Coronary artery (tissue), 2 donors: Measurements from ENCODE around the gene MAP3K4.
"Not testable (repeated sequence)": the region's sequence is repeated elsewhere in the genome, so short reads cannot be mapped to it uniquely, and the experiment has no call there.

Experiments used
- DNase-seq: peaks from one replicate; pipeline ENCODE4 v3.0.0-alpha.2; 2017; ENCODE audit warnings: low spot score
- H3K27ac ChIP-seq, 2 donors: fragments of 200-600 bp; sonication (generic); one replicate each; pipeline ENCODE4 v1.5.1; 2016 to 2019
- H3K4me3 ChIP-seq: fragments of 200-600 bp; sonication (generic); 2 replicates; pipeline ENCODE4 v1.5.1; 2016; ENCODE audit warnings: mild to moderate bottlenecking, moderate library complexity
- TF ChIP-seq, protein P1 (sequence below): fragments of 200-600 bp; sonication (generic); IDR thresholded peaks from one replicate; pipeline ENCODE4 v1.5.1; 2019; ENCODE audit warnings: antibody characterized with exemption

The MAP3K4 gene

DNA sequence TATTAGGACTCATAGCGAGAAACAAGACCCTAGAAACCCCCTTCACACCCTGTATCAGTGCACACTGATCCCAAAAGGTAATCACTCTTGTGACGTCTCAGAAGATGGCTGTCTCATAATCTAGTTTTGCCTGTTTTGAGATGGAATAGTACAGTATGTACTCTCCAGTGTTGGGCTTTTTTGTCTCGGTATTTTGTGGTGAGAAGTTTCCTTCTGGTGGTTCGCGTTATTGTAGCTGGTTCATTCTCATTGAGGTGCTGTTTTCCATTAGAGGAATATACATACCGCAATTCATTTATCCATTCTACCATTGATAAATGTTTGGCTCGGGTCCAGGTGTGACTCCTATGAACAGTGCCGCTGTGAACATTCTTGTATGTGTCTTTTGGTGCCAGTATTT is 27.9 kb upstream of the MAP3K4 start:
- DNase-seq = no peak
- H3K4me3 ChIP-seq = no peak overlapping the region
- TF ChIP-seq, protein P1, sequence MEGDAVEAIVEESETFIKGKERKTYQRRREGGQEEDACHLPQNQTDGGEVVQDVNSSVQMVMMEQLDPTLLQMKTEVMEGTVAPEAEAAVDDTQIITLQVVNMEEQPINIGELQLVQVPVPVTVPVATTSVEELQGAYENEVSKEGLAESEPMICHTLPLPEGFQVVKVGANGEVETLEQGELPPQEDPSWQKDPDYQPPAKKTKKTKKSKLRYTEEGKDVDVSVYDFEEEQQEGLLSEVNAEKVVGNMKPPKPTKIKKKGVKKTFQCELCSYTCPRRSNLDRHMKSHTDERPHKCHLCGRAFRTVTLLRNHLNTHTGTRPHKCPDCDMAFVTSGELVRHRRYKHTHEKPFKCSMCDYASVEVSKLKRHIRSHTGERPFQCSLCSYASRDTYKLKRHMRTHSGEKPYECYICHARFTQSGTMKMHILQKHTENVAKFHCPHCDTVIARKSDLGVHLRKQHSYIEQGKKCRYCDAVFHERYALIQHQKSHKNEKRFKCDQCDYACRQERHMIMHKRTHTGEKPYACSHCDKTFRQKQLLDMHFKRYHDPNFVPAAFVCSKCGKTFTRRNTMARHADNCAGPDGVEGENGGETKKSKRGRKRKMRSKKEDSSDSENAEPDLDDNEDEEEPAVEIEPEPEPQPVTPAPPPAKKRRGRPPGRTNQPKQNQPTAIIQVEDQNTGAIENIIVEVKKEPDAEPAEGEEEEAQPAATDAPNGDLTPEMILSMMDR = no peak
- H3K27ac ChIP-seq = no peak overlapping the region

DNA sequence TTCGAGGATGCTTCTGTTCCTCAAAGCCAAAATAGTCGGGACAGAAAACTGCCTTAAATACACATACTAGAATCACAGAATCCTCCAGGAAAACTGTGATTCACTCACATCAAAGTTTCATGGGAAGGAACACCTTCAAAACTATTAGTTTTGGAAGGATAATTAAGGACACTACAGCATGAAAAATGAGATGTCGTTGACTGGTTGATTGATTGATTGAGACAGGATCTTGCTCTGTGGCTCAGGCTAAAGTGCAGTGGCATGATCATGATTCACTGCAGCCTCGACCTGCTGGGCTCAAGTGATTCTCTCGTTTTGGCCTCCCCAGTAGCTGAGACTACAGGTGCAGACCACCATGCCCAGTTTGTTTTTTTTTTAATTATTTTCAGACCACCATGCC is 25.7 kb upstream of the MAP3K4 start:
- no peak overlapping the region for H3K27ac ChIP-seq
- TF ChIP-seq, protein P1 = no peak
- no peak overlapping the region for H3K4me3 ChIP-seq
- DNase-seq = no peak

DNA sequence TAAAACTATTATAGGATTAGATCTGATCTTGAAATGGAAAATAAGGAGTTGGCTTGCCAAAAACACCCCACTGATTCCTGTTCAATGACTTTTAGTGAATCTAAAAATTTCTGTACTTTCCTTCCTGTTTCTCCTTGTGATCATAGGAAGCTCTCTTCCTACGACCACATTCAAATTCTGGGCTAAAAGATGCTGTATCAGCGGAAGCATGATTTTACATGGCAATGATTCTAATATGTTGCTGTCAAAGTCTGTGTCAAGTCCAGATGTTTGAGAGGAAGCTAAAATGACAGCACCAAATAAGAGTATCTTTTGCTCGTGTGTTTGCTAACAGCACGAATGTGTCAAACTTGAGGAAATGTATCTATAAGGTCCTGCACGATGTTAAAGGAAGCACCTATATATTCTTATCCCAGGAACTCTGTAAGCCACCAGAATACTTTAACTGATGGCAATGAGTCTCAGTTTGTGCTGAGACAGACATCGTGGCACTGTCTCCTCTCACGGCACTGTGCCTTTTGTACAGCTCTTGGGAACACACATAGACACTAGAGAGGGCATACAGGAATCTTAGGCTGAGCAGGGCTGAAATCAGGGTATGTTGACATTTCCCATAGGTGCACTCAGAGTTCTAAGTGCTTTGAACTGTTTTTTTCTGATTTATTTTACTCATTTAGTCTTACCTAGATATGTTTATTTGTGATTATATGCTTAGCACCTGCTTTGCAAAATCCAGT is 24.9 kb upstream of the MAP3K4 start:
- no peak overlapping the region for H3K4me3 ChIP-seq
- TF ChIP-seq, protein P1 = no peak
- H3K27ac ChIP-seq = no peak overlapping the region
- no peak for DNase-seq

DNA sequence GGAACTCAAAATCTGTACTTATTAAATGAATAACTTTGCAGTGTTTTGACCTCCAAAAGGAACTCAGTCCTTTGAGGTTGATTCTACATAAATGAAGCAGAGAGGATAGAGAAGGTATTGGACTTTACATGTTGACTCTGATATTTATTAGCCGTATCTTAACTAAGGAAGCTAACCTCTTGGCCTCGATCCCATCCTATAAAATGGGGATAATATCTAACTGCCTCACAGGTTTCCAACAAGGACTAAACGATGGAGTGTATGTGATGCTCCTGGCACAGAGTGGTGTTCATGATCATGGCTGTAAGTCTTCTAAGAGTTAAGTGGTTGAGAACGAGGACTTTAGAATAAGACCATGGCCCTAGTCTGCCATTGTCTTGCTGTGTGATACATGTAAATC is 24.2 kb upstream of the MAP3K4 start:
- TF ChIP-seq, protein P1 = no peak
- Histone ChIP-seq H3K4me3 (no peak overlapping the region), H3K27ac (no peak overlapping the region)
- DNase-seq = no peak

DNA sequence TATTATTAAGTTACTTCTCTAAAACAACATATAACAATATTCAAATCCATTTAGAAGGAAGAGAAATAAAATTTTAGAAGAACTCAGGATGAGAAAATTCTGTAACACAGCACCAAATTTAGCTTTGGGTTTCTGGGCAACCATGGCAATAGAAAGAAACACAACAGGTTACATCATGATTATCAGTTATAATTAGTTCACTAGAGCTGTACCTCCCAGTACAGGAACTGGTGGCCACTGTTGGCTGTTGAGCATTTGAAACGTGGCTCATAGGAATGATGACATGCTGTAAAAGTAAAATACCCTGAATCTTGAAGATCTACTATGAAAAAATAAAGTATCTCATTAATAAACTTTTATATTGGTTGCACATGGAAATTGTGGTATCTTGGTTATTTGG is 23.7 kb upstream of the MAP3K4 start:
- Histone ChIP-seq H3K27ac (no peak overlapping the region), H3K4me3 (no peak overlapping the region)
- DNase-seq = no peak
- TF ChIP-seq, protein P1 = no peak

DNA sequence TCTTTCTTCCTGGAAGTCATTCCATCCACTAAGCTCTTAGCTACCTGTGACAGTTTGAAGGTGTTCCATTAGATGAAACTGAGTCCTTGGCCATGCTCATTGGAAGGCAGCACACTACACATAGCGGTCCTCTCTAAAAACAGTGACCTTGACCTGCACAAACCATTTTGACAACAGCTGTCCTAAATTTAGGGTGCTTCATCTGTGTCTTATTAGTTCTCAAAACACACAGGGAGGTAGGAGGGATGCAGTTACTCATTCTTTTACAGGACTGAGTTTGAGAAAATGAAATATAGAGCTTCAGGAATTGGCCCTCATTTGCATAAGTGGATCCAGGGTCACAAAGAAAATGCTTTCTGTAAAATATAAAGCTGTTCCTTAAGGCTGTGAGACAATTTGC is 20.4 kb upstream of the MAP3K4 start:
- H3K4me3 ChIP-seq = no peak overlapping the region
- TF ChIP-seq, protein P1 = no peak
- DNase-seq = no peak
- no peak overlapping the region for H3K27ac ChIP-seq

DNA sequence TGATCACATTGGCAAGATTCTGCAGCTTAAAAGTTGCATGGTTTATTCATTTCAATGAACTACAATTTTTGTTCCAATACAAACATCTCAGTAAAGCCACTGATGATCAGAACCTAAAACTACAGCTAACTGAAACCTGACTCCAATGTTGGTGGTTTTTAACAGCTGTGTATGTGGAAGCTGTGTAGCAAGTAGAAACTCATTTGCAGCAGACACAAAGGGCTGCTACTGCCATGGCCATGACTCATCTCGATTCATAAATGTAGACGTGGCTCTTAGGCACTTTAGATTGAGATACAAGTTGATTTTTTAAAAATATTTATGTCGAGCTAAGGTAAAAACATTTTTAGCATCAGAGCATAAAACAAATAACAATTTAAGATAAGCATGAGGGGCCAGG is 19.5 kb upstream of the MAP3K4 start:
- no peak for DNase-seq
- Histone ChIP-seq H3K27ac (no peak overlapping the region), H3K4me3 (no peak overlapping the region)
- TF ChIP-seq, protein P1 = no peak

DNA sequence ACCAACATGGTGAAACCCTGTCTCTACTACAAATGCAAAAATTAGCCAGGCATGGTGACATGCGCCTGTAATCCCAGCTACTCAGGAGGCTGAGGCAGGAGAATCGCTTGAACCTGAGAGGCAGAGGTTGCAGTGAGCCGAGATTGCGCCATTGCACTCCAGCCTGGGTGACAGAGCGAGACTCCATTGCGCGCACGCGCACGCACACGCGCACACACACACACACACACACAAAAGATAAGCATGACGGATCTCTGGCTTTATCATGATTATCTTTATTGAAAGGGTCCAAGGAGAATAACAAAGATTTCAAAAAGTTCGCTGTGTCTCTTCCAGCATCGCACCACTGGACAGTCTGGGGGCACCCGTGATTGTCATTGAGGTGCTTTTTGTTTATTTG is 19.0 kb upstream of the MAP3K4 start:
- not testable (repeated sequence) for H3K27ac ChIP-seq, DNase-seq, H3K4me3 ChIP-seq
